OCI-LY7 (cell line): ENCODE data around the gene AGBL3.

Experiments
- EZH2phosphoT487 ChIP-seq: fragments of 200-600 bp; sonication (generic); IDR thresholded peaks from 2 replicates; pipeline ENCODE4 v1.6.1; 2018; ENCODE audit warnings: low read depth, borderline replicate concordance, mild to moderate bottlenecking, mixed run types, antibody characterized with exemption, low read length, moderate library complexity, mixed read lengths
- TF ChIP-seq, protein P1 (sequence below): fragments of 200-600 bp; sonication (generic); conservative IDR thresholded peaks from 2 replicates; pipeline ENCODE4 v1.5.1; 2014; ENCODE audit warnings: mild to moderate bottlenecking, antibody characterized with exemption, low read length, moderate library complexity, mixed read lengths

DNA sequence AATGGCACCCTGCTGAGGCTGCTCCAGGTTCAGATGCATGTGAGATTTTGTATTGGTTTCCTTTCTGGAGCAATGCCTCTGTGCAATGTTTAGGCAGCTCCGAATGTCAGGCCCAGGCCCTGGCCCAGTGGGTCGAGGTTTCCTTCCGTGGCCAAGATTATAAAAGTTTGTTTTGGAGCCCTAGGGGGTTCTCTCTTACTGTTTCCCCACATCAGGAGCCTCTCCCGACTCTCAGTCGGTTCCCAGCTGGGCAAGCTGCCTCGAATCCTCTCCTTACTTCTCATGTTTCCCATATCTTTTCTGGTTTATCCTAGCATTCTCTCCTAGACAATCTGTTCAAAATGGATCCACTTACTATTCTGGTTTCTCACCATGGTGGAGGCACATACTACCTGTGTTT, 172.6 kb downstream of the AGBL3 start:
- TF ChIP-seq, protein P1, sequence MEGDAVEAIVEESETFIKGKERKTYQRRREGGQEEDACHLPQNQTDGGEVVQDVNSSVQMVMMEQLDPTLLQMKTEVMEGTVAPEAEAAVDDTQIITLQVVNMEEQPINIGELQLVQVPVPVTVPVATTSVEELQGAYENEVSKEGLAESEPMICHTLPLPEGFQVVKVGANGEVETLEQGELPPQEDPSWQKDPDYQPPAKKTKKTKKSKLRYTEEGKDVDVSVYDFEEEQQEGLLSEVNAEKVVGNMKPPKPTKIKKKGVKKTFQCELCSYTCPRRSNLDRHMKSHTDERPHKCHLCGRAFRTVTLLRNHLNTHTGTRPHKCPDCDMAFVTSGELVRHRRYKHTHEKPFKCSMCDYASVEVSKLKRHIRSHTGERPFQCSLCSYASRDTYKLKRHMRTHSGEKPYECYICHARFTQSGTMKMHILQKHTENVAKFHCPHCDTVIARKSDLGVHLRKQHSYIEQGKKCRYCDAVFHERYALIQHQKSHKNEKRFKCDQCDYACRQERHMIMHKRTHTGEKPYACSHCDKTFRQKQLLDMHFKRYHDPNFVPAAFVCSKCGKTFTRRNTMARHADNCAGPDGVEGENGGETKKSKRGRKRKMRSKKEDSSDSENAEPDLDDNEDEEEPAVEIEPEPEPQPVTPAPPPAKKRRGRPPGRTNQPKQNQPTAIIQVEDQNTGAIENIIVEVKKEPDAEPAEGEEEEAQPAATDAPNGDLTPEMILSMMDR: no peak
- no peak for TF ChIP-seq EZH2phosphoT487
